GM12878 (cell line): ENCODE measurements around the gene STK39. TPM values are rescaled to one million over a fixed set of nuclear protein-coding genes. Genes with fewer than 3 reads are reported as not detected.

Experiments used
- ATAC-seq: fragments of 200-7000 bp; cut with Tn5 transposase; 3 replicates; pipeline ENCODE4 v1.9.1; 2020; ENCODE audit warnings: mild to moderate bottlenecking, moderate library complexity
- BruUV-seq: library from RNA; stranded (reverse); fragments of 400-500 nt; replicated peaks from 2 replicates; lab custom pipeline; 2021; lab: Mats Ljungman, UMichigan
- CTCF ChIA-PET: fragments of 300-600 bp; sonication (Branson Sonifier 250); formaldehyde crosslinking; extraction: SDS; loops from one replicate; lab custom pipeline; 2021; ENCODE audit warnings: inconsistent platforms; lab: Yijun Ruan, JAX
- POLR2A ChIA-PET: fragments of 350-600 bp; formaldehyde crosslinking; extraction: SDS; loops from one replicate; lab custom pipeline; 2021; ENCODE audit warnings: inconsistent platforms; lab: Charles Lee
- RAD21 ChIA-PET: fragments of 300-600 bp; sonication (Branson Sonifier 250); formaldehyde crosslinking; loops from one replicate; lab custom pipeline; 2023; ENCODE audit warnings: antibody characterized with exemption; ENCODE audit not compliant: unreplicated experiment; lab: Charles Lee
- SMC1A ChIA-PET: fragments of 300-600 bp; sonication (Branson Sonifier 250); formaldehyde crosslinking; loops from one replicate; lab custom pipeline; 2023; ENCODE audit not compliant: unreplicated experiment, uncharacterized antibody; lab: Charles Lee
- DNase-seq: peaks from one replicate; pipeline ENCODE4 v3.0.0-alpha.2; 2011; ENCODE audit warnings: low read depth, low spot score
- FAIRE-seq: peaks from 3 replicates; lab custom pipeline; 2011; peaks lifted over from hg19 to GRCh38; lab: Jason Lieb, UNC
- H2AFZ ChIP-seq: 2 replicates; pipeline ENCODE4 v1.6.0; 2011; ENCODE audit warnings: low read depth, low read length, control low read depth; ENCODE audit not compliant: control insufficient read depth
- H3K27ac ChIP-seq: 2 replicates; pipeline ENCODE4 v1.5.1; 2011; ENCODE audit warnings: control low read depth; ENCODE audit not compliant: control insufficient read depth, insufficient read depth
- H3K27me3 ChIP-seq, 2 experiments: replicated peaks in 1 of 2; 2 replicates each; pipeline versions ENCODE4 v1.6.0 to v1.6.1; 2011; ENCODE audit warnings: low read length in 1 of 2; ENCODE audit not compliant: control insufficient read depth in 2 of 2, insufficient read depth in 2 of 2
- H3K36me3 ChIP-seq, 2 experiments: 2 replicates each; pipeline ENCODE4 v1.5.1; 2011; ENCODE audit warnings: low read length in 1 of 2; ENCODE audit not compliant: control insufficient read depth in 2 of 2, insufficient read depth in 2 of 2
- H3K4me1 ChIP-seq: 2 replicates; pipeline ENCODE4 v1.6.1; 2011; ENCODE audit warnings: mild to moderate bottlenecking, low read length, moderate library complexity, mixed read lengths; ENCODE audit not compliant: control insufficient read depth, insufficient read depth
- H3K4me2 ChIP-seq: 2 replicates; pipeline ENCODE4 v1.6.0; 2011; ENCODE audit warnings: control low read depth; ENCODE audit not compliant: control insufficient read depth, insufficient read depth
- H3K4me3 ChIP-seq: fragments of 200-600 bp; sonication (generic); 2 replicates; pipeline ENCODE4 v1.5.1; 2016
- H3K79me2 ChIP-seq: 2 replicates; pipeline ENCODE4 v1.6.0; 2011; ENCODE audit warnings: low read length; ENCODE audit not compliant: control insufficient read depth, insufficient read depth
- H3K9ac ChIP-seq: 2 replicates; pipeline ENCODE4 v1.8.0; 2011; ENCODE audit warnings: low read length, control low read depth, mixed read lengths; ENCODE audit not compliant: control insufficient read depth, insufficient read depth
- H3K9me3 ChIP-seq: replicated peaks from 3 replicates; pipeline ENCODE4 v1.5.1; 2011; ENCODE audit warnings: mild to moderate bottlenecking, low read length; ENCODE audit not compliant: control insufficient read depth, insufficient read depth
- H4K20me1 ChIP-seq: 2 replicates; pipeline ENCODE4 v1.6.0; 2011; ENCODE audit not compliant: control insufficient read depth, insufficient read depth
- CBFB ChIP-seq: IDR thresholded peaks from 2 replicates; pipeline ENCODE4 v1.6.1; 2016; ENCODE audit warnings: antibody characterized with exemption, low read depth
- CREB1 ChIP-seq: IDR thresholded peaks from 2 replicates; pipeline ENCODE4 v1.6.1; 2012; ENCODE audit warnings: low read depth, mild to moderate bottlenecking, inconsistent platforms
- EGR1 ChIP-seq, 2 experiments: IDR thresholded peaks; 1 replicate in 1 of 2; 2 replicates in 1 of 2; pipeline ENCODE4 v1.6.1; 2011 to 2012; ENCODE audit warnings: low read depth in 2 of 2, low read length in 2 of 2, borderline replicate concordance in 1 of 2, mild to moderate bottlenecking in 1 of 2, moderate library complexity in 1 of 2
- EP300 ChIP-seq, 2 experiments: fragments of 150-350 bp in 1 of 2; IDR thresholded peaks; 2 replicates each; pipeline ENCODE4 v1.6.1; 2011 to 2012; ENCODE audit warnings: low read depth in 2 of 2, low read length in 2 of 2, borderline replicate concordance in 1 of 2, improper control_type of control experiment in 1 of 2, inconsistent platforms in 1 of 2; ENCODE audit not compliant: control insufficient read depth in 1 of 2
- ETV6 ChIP-seq, 2 experiments: fragments of 450-650 bp in 1 of 2; IDR thresholded peaks in 1 of 2; conservative IDR thresholded peaks in 1 of 2; 2 replicates each; pipeline ENCODE4 v1.6.1; 2014; ENCODE audit warnings: antibody characterized with exemption in 1 of 2, borderline replicate concordance in 1 of 2, low read depth in 1 of 2, mild to moderate bottlenecking in 1 of 2, moderate library complexity in 1 of 2
- FOS ChIP-seq: IDR thresholded peaks from 3 replicates; pipeline ENCODE4 v1.6.1; 2011; ENCODE audit warnings: borderline replicate concordance; ENCODE audit not compliant: insufficient read length; ENCODE audit errors: extremely low read depth
- GABPA ChIP-seq: IDR thresholded peaks from 2 replicates; pipeline ENCODE4 v1.6.1; 2014; ENCODE audit warnings: antibody characterized with exemption, low read depth, mild to moderate bottlenecking, inconsistent platforms
- KAT2A ChIP-seq: conservative IDR thresholded peaks from 2 replicates; pipeline ENCODE4 v1.6.1; 2011; ENCODE audit warnings: low read depth, low read length; ENCODE audit not compliant: control insufficient read depth
- NFIC ChIP-seq: IDR thresholded peaks from 2 replicates; pipeline ENCODE4 v1.6.1; 2012; ENCODE audit warnings: low read depth, mild to moderate bottlenecking, inconsistent platforms, low read length, moderate library complexity
- NFYA ChIP-seq: IDR thresholded peaks from 2 replicates; pipeline ENCODE4 v1.6.1; 2011; ENCODE audit warnings: low read depth, mild to moderate bottlenecking, low read length, improper control_type of control experiment, borderline replicate concordance
- PAX5 ChIP-seq: IDR thresholded peaks from 2 replicates; pipeline ENCODE4 v1.6.1; 2011; ENCODE audit warnings: low read depth, low read length, borderline replicate concordance
- RAD21 ChIP-seq: IDR thresholded peaks from 2 replicates; pipeline ENCODE4 v1.6.1; 2011; ENCODE audit warnings: mild to moderate bottlenecking, low read depth, low read length, moderate library complexity; ENCODE audit not compliant: insufficient read depth
- TCF12 ChIP-seq: IDR thresholded peaks from 2 replicates; pipeline ENCODE4 v1.6.1; 2011; ENCODE audit warnings: low read depth, mild to moderate bottlenecking, low read length
- ZNF622 ChIP-seq: fragments of 450-650 bp; IDR thresholded peaks from 2 replicates; pipeline ENCODE4 v1.6.1; 2017; ENCODE audit warnings: mild to moderate bottlenecking, inconsistent platforms
- WGBS: methylation state at CpG from one replicate; pipeline ENCODE4 v1.1.6; 2016; ENCODE audit warnings: low lambda C conversion rate; ENCODE audit not compliant: insufficient replicate concordance, insufficient coverage; ENCODE audit errors: missing lambda C conversion rate; 5-methylcytosine and 5-hydroxymethylcytosine counted together
- in situ Hi-C: fragments of 300-500 bp; cut with MboI; formaldehyde crosslinking; loops from 9 replicates; pipeline ENCODE4 v1.14.3; 2018; ENCODE audit warnings: mixed read lengths
- intact Hi-C: fragments of 100-400 bp; cut with micrococcal nuclease; formaldehyde crosslinking; loops from one replicate; pipeline ENCODE4 v1.14.2; 2022; ENCODE audit not compliant: unreplicated experiment
- polyA plus RNA-seq, 11 experiments: library from polyadenylated mRNA; depleted of rRNA in 4 of 11; unstranded in 6 of 11; stranded (reverse) in 5 of 11; fragments of >200 nt; fragmentation: Nextera tagmentation in 4 of 11; fragmentation: Illumina TruSeq in 1 of 11; extraction: Ambion mirVana in 4 of 11; extraction: Trizol in 1 of 11; gene quantifications; 1 replicate in 1 of 11; 2 replicates in 10 of 11; pipeline versions ENCODE4 v1.2.1 to v1.2.3, GENCODE V29; 2011 to 2016; ENCODE audit warnings: inconsistent platforms in 2 of 11, missing spikeins in 2 of 11, low read depth in 1 of 11
- total RNA-seq, 4 experiments: library from RNA; depleted of rRNA in 3 of 4; stranded (reverse); fragments of >200 nt in 3 of 4; fragmentation: Illumina TruSeq in 1 of 4; extraction: Trizol in 1 of 4; gene quantifications; 2 replicates each; pipeline versions ENCODE4 v1.2.1 to v1.2.3, GENCODE V29; 2013 to 2021
- TF ChIP-seq, protein P1 (sequence below): IDR thresholded peaks from 2 replicates; pipeline ENCODE4 v1.6.1; 2012; ENCODE audit warnings: low read depth, low read length, improper control_type of control experiment
- TF ChIP-seq, protein P2 (sequence below): fragments of 450-650 bp; conservative IDR thresholded peaks from 2 replicates; pipeline ENCODE4 v1.6.1; 2017; ENCODE audit warnings: mild to moderate bottlenecking, moderate library complexity
- TF ChIP-seq, protein P3 (sequence below): IDR thresholded peaks from 2 replicates; pipeline ENCODE4 v1.6.1; 2011; ENCODE audit warnings: borderline replicate concordance, low read depth, mild to moderate bottlenecking, moderate library complexity, mixed read lengths, low read length; ENCODE audit not compliant: insufficient read depth; ENCODE audit errors: extremely low read length
- TF ChIP-seq, protein P4 (sequence below), 3 experiments: IDR thresholded peaks in 2 of 3; conservative IDR thresholded peaks in 1 of 3; 2 replicates each; pipeline ENCODE4 v1.5.1; 2011; ENCODE audit warnings: low read depth in 3 of 3, low read length in 3 of 3, mild to moderate bottlenecking in 3 of 3, control low read depth in 2 of 3, moderate library complexity in 2 of 3, inconsistent platforms in 1 of 3, mixed read lengths in 1 of 3; ENCODE audit not compliant: control insufficient read depth in 2 of 3, insufficient read depth in 1 of 3; ENCODE audit errors: extremely low read depth in 1 of 3

STK39 gene
- total and polyA plus RNA-seq, 10 of the 15 experiments (the other 5 are each of a cell fraction or from before 2014, with no cell fraction given), result 0.03 to 0.21 (median 0.07) TPM; not detected in 5

DNA sequence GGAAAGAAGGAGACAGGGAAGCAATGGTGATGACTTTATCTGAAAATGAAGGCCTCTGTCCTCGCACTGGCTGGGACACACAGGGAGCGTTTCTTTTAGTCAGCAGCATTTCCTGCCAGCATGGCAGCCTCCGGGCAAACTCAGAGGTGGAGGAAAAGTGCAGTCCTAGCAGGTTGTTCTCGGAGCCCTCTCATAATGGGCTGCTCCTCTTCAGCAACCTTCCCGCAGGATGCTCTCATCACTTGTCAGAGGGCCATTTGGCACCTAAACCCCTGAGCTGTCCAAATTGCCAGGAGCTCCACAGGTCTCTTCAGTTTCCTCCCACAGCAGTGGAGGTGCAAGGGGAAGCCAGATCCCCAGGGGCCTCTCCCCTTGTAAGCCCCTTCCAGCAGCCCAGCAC, 6.2 kb downstream of the STK39 start (continued):
- TF ChIP-seq GABPA (no peak), RAD21 (no peak), PAX5 (no peak), CBFB (no peak), NFIC (no peak), ETV6 (conservative IDR thresholded peaks at IDR 0.05 in 1 of 2, IDR thresholded peaks at IDR 0.05 in 1 of 2; ENCODE audit: borderline replicate concordance in 1 of 2, low read depth in 1 of 2) (no peak)
- TF ChIP-seq, protein P1, sequence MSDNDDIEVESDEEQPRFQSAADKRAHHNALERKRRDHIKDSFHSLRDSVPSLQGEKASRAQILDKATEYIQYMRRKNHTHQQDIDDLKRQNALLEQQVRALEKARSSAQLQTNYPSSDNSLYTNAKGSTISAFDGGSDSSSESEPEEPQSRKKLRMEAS, result no peak

DNA sequence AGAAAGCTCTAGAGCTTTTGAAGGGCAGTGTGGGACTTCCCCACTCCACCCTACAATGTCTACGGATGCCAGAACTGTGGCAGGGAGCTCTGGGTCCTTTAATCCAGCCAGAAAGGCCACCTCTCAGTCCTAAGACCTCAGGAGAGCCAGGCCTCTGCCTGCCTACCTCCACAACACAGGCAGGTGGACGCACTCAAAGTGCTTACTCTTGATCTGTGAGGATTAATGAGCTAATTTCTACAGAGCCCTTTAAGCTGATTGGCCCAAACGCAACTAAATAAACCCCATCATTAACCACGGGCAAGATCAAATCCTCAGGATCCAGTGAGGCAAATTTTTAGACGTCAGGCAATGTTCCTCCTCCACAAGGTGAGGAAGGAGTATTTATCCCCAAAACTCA, 8.1 kb downstream of the STK39 start:
- CTCF ChIA-PET, result no interaction called here
- no peak for FAIRE-seq
- no peaks in the 10 kb centered on the region for H3K4me1 ChIP-seq
- H4K20me1 ChIP-seq, result no peaks in the 10 kb centered on the region
- no peaks in the 10 kb centered on the region for H3K79me2 ChIP-seq
- H3K9me3 ChIP-seq, result no peaks in the 10 kb centered on the region
- in situ Hi-C loops (no loop called here), intact Hi-C loops (no loop called here)
- BruUV-seq, result no TSS peak
- RAD21 ChIA-PET, result no interaction called here
- ATAC-seq, result no peak
- H3K4me3 ChIP-seq, result no peak overlapping the region
- no peak overlapping the region for H2AFZ ChIP-seq
- H3K9ac ChIP-seq, result no peak overlapping the region
- DNase-seq, result no peak
- 27% methylated on average over 5 of the region's 5 CpGs for WGBS
- no peak overlapping the region for H3K27ac ChIP-seq
- H3K36me3 ChIP-seq, result no peaks in the 10 kb centered on the region
- H3K4me2 ChIP-seq, result no peak overlapping the region
- peaks cover 0 to 10% of the 10 kb centered on the region in 2 experiments; a peak in 1 of 4 replicates for H3K27me3 ChIP-seq
- SMC1A ChIA-PET, result no interaction called here
- POLR2A ChIA-PET, result no interaction called here
- TF ChIP-seq FOS (no peak), EP300 (IDR thresholded peaks at IDR 0.05; ENCODE audit: borderline replicate concordance in 1 of 2, control insufficient read depth in 1 of 2, low read depth in 2 of 2, low read length in 2 of 2) (no peak), EGR1 (IDR thresholded peaks at IDR 0.05; ENCODE audit: borderline replicate concordance in 1 of 2, low read depth in 2 of 2, low read length in 2 of 2) (no peak), ZNF622 (no peak), NFYA (no peak), CREB1 (no peak), TCF12 (no peak), KAT2A (no peak)
- TF ChIP-seq, protein P2, sequence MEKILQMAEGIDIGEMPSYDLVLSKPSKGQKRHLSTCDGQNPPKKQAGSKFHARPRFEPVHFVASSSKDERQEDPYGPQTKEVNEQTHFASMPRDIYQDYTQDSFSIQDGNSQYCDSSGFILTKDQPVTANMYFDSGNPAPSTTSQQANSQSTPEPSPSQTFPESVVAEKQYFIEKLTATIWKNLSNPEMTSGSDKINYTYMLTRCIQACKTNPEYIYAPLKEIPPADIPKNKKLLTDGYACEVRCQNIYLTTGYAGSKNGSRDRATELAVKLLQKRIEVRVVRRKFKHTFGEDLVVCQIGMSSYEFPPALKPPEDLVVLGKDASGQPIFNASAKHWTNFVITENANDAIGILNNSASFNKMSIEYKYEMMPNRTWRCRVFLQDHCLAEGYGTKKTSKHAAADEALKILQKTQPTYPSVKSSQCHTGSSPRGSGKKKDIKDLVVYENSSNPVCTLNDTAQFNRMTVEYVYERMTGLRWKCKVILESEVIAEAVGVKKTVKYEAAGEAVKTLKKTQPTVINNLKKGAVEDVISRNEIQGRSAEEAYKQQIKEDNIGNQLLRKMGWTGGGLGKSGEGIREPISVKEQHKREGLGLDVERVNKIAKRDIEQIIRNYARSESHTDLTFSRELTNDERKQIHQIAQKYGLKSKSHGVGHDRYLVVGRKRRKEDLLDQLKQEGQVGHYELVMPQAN, result no peak
- TF ChIP-seq, protein P3, sequence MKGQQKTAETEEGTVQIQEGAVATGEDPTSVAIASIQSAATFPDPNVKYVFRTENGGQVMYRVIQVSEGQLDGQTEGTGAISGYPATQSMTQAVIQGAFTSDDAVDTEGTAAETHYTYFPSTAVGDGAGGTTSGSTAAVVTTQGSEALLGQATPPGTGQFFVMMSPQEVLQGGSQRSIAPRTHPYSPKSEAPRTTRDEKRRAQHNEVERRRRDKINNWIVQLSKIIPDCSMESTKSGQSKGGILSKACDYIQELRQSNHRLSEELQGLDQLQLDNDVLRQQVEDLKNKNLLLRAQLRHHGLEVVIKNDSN, result no peak
- TF ChIP-seq, protein P4, sequence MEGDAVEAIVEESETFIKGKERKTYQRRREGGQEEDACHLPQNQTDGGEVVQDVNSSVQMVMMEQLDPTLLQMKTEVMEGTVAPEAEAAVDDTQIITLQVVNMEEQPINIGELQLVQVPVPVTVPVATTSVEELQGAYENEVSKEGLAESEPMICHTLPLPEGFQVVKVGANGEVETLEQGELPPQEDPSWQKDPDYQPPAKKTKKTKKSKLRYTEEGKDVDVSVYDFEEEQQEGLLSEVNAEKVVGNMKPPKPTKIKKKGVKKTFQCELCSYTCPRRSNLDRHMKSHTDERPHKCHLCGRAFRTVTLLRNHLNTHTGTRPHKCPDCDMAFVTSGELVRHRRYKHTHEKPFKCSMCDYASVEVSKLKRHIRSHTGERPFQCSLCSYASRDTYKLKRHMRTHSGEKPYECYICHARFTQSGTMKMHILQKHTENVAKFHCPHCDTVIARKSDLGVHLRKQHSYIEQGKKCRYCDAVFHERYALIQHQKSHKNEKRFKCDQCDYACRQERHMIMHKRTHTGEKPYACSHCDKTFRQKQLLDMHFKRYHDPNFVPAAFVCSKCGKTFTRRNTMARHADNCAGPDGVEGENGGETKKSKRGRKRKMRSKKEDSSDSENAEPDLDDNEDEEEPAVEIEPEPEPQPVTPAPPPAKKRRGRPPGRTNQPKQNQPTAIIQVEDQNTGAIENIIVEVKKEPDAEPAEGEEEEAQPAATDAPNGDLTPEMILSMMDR (IDR thresholded peaks at IDR 0.05 in 2 of 3, conservative IDR thresholded peaks at IDR 0.05 in 1 of 3; ENCODE audit: control insufficient read depth in 2 of 3, extremely low read depth in 1 of 3, insufficient read depth in 1 of 3, low read depth in 3 of 3, low read length in 3 of 3), result no peak
